Measurements from ENCODE around the gene SORCS2.
"Not testable (repeated sequence)": the region's sequence is repeated elsewhere in the genome, so short reads cannot be mapped to it uniquely, and the experiment has no call there.

The SORCS2 gene

DNA sequence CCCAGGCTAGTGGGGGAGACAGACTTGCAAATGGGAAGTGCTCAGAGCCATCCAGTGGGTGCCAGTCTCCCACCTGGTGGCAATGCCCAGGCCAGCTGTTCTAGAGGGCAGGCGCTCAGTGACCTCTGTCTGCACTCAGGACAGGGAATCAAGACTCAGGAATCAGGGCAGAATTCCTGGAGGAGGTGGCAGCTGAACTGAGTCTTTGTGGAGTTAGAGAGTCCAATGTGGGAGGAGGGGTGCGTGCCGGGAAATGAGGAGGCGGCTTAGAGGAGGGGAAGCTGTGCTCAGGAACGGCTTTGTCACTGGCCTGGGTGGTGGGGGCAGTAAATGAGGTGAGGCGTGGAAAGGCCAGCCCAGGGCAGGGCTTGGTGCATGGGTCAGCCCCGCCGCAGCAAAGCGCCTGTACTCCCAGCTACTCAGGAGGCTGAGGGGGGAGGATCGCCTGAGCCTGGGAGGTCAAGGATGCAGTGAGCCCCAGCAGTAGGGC, 31.3 kb upstream of the SORCS2 start:
- no peak for DNase-seq

DNA sequence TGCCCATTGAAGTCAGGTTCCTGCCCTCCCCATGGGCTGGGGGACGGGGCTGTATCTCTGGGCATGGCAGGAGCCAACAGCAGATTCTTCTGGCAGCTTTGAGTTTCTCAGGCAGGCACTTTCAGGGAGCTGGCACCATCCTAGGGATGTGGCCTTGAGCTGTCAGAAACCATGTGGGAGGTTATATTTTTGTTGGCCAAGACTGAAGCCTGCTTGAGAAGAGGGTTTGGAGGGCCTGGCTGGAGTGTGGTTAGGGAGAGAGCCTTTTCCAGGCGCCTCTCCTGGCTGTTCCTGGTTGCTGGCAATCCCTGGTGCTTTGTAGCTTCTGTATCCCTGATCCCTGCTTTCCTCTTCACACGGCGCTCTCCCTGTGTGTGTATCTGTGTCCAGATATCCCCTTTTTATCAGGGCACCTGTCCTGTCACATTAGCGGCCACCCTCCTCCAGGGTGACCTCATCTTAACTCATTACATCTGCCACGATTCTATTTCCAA, 30.6 kb upstream of the SORCS2 start:
- no peak for DNase-seq

- not testable (repeated sequence) for DNase-seq
Measured at GRCh38 chr4:7165056-7165873, 27.1 kb upstream of the SORCS2 start.

DNA sequence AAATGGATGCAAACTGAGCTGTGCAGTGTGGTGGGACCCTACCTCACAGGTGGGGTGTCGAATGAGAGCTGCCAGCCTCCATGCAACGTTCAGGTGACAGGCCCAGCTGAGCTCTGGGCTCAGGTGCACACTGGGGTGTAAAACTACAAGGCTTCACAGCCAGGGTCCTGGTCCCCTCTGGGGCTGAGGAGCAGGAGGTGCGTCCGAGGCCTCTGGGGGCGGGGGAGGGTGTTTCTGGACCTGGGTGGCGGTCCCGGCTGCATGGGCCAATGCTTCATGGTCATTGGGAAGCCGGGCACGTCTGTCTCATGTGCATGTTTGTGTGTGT, 26.5 kb upstream of the SORCS2 start:
- DNase-seq, result no peak

DNA sequence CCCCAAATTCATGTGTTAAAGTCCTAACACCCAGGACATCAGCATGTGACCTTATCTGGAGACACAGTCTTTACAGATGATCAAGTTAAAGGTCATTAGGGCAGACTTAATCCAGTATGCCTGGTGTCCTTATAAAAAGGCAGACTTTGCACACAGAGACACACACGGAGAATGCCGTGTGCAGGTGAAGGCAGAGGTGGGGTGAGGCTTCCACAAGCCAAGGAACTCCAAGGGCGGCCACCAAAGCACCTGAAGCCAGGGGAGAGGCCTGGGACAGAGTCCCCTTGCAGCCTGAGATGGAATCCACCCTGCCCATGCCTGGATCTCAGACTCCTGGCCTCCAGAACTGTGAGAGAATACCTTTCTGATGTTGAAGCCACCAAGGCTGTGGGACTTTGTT, 26.1 kb upstream of the SORCS2 start:
- no peak for DNase-seq

DNA sequence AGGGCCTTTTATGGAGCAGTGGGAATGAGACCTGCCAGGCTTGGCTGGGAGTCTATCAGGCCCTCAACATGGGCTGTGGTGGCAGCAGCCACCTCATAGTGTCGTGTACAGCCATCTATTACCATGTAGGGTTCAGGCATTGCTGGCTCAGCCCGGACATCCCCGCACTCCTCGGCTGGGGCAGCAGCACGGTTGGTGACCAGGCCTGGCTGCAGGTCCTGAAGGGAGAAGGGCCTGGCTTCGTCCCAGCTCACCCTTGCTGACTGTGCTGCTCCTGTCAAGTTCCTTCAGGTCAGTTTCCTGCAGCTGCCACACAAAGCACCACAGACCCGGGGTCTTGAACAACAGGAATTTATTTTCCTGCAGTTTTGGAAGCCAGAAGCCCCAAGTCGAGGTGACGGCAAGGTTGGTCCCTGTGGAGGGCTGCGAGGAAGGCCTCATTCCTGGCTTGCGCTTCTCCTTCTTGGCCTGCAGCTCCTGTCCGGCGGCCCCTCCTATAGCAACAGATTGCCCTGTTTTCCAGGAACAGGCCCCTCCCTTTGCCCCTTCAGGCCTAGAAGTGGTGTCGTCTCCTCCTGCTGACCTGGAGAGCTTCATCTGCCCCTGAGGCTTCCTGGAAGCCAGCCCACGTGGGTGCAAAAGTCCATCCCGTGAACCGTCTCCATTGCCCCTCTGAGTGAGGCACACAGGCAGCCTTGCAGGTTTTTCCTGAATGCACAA, 25.2 kb upstream of the SORCS2 start:
- no peak for DNase-seq

- no peak for DNase-seq
Measured at GRCh38 chr4:7167706-7168105, 24.6 kb upstream of the SORCS2 start.

GRCh38 chr4:7168106-7168505, 24.2 kb upstream of the SORCS2 start:
- DNase-seq, result no peak

DNA sequence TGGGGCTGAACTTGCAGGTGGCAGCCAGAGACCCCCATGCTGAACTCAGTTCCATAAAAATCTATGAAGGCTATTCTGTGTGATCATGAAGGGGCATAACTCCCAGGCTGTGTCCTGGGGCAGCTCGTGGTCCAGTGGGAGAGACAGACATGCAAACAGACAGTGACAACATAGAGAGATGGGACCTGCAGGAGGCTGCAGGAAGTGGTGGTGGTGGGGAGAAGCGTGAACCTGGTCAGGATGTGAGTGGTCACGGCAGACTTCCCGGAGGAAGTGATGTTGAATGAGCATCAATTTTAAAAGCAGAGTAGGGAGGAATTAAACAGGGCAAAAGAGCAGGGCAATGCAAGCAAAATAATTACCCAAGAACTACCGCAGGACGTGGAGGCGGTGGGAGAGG, 23.2 kb upstream of the SORCS2 start:
- DNase-seq, result no peak

DNA sequence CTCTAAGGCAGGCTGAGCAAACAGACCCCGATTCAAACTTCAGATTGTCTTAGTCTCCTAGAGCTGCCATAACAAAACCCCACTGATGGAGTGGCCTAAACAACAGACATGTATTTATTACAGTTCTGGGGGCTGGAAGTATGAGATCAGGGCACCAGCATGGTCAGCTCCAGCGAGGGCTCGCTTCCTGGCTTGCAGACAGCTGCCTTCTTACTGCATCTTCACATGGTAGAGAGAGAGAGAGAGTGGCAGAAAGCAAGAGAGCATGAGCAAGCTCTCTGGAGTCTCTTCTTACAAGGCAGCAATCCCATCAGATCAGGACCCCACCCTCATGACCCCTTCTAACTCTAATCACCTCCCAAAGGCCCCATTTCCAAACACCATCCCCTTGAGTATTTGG, 22.3 kb upstream of the SORCS2 start:
- no peak for DNase-seq

DNA sequence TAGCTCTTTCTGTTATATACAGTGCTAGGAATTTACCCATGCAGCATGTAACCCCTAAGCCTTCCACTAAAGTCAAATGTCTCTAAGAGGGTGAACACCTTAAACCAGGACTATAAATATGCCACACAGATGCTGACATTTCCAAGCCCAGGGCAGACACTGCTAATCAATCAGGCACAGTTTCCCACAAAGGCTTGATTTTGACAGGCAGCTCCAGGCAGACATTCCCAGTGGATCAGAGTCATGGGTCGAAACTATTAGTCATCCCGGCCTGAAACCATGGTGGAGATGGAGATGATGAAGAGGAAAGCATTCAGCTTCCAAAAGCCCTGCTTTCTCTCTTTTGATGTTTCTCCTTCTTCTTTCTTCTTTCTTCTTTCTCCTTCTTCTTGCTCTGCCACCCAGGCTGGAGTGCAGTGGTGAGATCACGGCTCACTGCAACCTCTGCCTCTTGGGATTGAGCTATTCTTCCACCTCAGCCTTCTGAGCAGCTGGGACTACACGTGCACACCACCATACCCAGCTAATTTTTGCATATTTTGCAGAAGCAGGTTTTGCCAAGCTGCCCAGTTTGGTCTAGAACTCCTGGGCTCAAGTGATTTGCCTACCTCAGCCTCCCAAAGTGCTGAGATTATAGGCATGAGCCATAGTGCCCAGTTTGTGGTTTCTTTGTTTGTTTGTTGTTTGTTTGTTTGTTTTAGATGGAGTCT, 21.0 kb upstream of the SORCS2 start:
- DNase-seq, result no peak

DNA sequence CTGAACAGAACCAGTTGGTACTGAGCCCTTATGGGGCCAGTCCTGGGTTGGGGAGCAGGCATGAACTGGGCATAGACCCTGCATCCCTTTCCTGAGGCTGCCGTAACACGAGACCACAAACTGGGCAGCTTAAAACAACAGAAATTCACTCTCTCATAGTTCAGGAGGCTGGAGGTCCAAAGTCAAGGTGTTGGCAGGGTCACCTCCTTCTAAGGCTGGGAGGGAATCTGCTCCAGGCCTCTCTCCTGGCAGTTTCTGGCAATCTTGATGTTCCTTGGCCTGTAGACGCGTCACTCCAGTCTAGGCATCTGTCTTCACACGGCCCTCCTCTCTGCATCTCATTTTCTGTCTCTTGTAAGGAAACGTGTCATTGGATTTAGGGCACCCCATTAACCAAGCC, 19.8 kb upstream of the SORCS2 start:
- no peak for DNase-seq

- no peak for DNase-seq
Measured at GRCh38 chr4:7172946-7173345, 19.4 kb upstream of the SORCS2 start.

DNA sequence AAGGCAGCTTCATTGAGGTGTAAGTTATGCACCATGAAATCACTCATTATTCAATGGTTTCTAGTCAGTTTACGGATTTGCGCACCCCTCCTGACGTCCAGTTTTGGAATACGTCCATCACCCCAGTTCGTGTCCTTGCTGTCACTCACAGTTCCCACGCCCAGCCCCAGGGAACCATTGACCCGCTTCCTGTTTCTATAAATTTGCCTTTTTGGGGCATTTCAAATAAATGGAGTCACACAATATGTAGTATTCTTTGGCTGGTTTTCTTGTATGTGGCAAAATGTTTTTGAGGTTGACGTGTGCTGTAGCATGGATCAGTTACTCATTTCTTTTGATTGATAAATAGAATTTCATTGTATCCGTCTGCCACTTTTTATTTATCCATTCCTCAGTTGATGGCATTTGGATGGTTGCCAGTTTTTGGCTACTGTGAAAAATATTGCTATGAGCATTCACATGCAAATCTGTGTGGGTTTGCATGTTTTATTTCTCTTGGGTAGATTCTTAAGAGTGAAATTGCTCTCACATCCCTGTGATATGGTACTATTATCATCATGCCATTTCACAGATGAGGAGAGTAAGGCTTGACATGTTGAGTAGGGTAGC, 18.4 kb upstream of the SORCS2 start:
- no peak for DNase-seq

DNA sequence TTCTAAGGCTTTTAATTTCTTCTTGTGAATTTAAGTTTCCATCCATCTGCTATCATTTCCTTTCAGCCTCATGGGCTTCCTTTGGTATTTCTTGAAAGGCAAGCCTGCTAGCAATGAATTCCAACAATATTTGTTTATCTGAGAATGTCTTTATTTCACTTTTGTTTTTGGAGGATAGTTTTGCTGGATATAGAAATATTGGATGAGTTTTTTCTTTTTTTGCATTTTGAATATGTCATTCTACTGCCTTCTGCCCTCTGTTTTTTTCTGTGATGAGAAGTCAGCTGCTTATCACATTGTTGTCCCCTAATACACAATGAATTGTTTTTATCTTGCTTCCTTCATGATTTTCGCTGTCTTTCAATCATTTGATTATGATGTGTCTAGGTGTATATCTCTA, 13.2 kb upstream of the SORCS2 start:
- DNase-seq, result no peak

GRCh38 chr4:7180938-7181337, 11.4 kb upstream of the SORCS2 start:
- no peak for DNase-seq

DNA sequence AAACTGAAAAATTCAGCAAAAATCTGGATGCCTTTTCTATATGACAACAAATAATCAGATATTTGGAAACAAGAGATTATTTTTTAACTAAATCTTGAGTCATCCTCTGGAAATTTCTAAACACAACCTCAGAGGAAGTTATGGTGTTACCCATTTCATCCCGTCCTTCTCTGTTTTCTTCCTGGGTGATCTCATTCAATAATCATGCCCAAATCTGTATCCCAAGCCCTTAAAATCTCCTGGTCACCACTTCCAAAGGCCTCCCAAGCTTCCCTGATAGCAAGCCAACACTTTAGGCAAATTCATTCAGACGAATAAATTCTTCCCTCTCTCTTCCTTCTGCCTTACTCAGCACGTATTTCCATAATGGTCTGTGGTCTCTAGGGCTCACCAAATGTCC, 9.7 kb upstream of the SORCS2 start:
- no peak for DNase-seq

DNA sequence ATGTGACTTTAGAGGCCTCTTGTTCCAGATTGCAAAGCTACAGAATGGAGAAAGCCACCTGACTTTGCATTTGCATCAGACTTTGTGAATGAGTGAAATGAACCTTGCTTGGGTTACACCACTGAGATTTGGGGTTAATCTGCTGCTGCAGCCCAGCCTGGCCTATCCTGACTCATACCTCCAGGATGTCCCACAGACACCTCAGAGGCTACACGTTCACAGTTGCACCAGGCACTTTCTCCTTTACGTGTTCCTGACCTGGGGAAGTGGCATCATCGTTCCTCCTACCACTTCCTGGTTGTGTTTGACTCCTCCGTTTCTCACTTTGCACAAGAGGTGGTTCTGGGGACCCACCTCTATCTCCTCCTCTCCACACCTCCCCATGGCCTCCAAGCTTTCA, 9.2 kb upstream of the SORCS2 start:
- DNase-seq, result no peak

DNA sequence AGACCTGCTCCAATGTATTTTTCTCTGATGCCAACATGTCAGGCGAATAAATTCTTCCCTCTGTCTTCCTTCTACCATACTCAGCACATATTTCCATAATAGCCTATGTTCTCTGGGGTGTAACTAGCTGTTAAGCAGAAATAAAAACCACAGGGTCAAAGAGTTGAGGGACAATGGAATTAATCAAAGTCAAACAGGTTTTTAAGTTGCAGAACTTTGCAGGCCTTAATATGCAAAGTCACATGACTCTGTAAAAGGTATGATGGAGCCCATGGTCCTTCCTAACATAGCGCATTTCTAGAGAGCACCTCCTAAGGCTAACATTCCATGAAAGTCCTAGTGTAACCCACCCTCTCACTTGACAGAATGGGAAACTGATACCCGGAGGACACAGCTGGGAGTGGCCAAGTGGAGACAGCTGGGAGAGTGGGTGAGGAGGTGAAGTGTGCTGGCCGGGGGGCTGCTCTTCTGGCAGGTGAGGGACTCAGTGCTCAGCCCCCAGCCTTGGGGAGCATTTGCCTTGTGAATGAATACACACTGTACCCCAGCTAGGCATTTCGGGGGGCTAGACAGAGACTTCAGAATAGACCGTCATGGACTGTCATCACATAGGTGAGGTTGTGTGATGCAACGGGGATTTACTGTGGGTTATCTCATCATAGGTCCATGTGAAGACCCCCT, 8.4 kb upstream of the SORCS2 start:
- DNase-seq, result no peak

DNA sequence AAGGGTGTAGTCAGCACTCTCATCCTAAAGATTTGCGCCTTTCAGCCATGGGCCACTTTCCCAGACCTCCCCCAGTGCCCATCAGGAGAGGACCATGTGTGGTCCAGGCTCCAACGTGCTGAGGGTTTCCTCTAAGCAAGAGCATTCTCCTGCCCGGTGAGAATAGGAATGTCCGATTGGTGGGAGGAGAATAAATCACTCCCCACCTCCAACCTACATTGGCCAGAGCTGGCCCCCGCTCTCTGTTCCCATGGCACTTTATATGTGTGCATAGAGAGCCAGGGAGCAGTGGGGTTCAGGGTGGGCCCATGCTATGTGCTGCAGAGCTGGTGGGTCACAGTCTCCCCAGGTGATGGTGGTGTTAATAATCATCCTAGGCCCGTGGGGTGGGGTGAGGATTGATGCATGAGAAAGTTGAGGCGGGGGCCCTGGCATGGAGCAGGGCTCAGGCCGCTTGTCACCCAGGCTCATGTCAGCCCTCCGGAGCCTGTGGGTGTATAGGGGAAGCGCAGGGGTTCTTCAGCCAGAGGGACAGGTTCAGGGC, 6.8 kb upstream of the SORCS2 start:
- DNase-seq, result no peak

- no peak for DNase-seq
Measured at GRCh38 chr4:7186031-7186430, 6.3 kb upstream of the SORCS2 start.

- DNase-seq, result no peak
Measured at GRCh38 chr4:7186516-7187167, 5.7 kb upstream of the SORCS2 start.

Measured in effector CD4-positive, alpha-beta T cell (primary cell).